NCI-H2196 (cell line): Measurements from ENCODE around the gene EPB41.

Experiments
- DNase-seq: peaks from one replicate; lab custom pipeline; 2025; ENCODE audit not compliant: unreplicated experiment; lab: John Stamatoyannopoulos, UW

The EPB41 gene

DNA sequence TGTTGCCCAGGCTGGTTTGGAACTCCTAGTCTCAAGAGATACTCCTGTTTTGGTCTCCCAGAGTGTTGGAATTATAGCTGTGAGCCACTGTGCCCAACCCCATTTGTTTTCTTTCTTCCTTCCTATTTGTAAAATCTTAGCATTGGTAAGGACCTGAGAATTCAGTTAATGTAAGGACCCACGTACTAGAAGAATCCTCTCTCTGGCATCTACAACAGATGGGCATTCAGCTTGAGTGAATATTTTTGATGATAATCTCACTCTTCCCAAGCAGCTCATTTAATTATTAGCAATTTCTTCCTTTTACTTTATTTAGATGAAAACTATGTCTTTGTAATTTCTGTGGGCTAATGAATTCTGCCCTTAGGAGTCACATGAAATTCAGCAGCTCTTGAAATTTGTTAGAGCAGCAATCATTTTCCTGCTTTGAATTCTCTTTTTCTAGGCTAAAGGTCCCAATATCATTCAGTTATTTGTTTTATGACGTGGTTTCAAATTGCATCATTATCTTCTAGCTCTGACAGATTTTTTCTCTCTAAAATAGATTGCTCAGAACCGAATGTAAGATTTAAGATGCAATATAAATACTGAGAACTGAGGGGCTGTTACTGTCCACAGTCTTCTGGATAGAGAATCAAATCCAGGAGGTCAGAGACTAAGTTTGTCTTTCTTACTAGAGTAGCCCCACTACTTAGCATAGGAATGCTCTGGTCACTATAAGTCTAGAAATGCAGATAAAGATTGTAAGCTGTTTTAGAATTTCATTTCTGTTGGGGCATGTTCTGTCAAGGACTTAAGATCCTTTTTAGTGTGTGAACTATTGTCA lies 59.4 kb downstream of the EPB41 start:
- no peak for DNase-seq

DNA sequence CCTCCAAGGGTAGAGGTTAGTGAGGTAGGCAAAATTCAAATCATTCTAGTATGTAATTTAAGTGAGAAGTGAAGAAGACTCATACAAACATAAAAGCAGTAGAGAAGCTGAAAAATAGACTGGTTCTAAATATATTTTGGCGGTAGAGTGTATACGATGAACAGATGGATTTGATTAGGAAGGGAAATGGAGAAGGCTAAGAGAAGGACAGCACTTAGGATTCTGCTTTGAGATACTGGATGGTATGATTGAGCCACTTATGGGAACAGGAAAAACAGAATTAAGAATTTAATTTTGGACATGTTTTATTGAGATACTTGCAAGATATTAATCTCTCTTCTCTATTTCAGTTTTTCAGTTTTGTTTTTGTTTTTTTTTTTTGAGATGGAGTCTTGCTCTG lies 60.1 kb downstream of the EPB41 start:
- DNase-seq = no peak

DNA sequence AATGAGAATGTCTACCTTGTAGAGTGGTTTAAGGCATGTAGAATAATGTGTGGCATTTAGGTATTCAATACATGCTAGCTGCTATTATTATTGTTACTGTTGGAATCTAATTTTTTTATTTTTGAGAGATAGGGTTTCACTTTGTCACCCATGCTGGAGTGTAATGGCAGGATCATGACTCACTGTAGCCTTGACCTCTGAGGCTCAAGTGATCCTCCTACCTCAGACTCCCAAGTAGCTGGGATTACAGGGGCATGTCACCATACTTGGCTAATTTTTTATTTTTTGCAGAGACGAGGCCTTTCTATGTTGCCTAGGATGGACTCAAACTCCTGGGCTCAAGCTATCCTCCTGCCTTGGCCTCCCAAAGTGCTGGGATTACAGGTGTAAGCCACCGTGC lies 61.9 kb downstream of the EPB41 start:
- DNase-seq = no peak

DNA sequence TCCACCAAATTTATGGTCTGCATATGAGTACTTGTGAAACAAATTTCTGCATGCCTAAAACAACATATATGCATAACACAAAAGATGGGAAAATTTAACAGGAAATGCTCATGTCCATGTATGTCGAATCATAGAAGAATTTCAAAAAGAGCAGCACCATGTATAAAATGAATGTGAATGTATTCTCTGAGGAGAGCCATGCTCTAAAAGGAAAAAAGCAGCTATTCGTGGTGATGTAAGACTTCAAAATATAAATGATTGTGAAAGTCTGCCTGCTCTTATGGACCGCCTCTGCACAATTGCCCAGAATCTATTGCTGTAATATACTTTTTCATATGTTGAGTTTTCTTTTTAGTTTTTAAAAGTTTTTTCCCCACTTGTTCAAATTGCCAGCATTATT lies 66.8 kb downstream of the EPB41 start:
- DNase-seq = no peak

DNA sequence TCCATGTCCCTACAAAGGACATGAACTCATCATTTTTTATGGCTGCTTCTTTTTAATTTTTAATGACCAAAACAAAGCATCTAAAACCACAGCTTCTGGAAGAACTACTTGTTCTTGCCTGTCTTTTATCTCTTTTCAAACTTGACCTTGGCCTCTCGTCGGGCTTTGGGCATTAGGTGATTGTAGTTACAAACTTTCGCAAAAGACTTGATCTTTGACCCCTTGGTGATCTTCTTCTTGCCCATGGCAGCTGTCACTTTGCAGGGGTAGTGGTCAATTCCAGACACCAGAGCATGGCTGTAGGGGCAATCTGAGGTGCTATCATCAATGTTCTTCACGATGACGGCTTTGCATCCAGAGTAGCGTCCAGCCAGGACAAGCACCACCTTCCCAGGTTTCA lies 67.8 kb downstream of the EPB41 start:
- no peak for DNase-seq

DNA sequence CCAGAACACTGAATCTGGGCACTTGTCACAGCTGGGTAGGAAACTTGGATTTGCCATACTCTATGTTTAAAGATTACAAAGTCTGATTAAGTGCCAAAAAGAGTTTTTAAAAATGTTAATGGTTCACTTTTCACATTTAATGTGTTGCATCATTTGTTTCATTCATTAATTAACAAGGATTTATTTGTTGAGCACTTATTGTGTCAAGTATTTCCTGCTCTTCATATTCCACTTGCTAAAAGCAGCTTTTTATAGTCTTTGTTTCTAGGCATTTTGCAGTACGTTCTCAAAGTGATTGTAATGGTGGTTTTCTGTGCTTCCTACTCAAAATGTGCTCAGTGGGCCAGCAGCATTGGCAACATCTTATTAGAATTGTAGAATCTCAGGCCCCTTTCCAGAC lies 68.7 kb downstream of the EPB41 start:
- no peak for DNase-seq

DNA sequence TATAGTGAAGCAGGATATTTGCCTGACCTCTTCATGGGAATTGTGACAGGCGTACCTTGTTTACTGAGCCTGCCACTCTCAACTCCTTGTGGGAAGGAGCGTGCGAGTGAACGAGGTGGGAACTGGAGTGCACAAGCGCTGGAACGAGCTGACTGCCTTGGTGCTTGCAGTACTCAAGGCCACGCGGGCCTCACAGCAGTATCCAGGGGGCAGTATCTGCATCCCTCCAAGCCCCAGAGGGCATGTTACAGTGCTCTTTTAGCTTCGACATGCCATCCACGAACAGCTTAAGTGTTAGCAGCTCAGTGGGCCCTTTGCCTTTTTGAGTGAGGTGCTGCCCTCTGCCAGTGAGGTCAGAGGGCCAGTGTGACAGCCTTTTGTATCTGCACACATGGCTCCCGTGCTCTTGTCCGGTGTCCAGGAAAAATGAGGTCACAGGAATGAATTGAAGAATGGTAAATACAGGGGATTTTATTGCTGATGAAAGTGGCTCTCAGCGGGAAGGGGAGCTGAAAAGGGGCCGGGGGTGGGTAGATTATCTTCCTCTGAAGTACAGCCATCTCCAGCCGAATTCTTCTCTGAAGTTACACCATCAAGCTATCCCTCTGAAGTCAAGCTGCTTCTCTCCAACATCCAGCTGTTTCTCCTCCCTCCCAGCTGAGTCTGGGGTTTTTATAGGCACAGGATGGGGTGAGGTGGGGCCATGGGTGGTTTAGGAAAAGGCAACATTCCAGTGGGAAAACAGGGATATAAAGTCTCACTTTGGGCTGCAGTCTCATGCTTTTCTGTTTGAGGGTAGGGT lies 69.3 kb downstream of the EPB41 start:
- no peak for DNase-seq

DNA sequence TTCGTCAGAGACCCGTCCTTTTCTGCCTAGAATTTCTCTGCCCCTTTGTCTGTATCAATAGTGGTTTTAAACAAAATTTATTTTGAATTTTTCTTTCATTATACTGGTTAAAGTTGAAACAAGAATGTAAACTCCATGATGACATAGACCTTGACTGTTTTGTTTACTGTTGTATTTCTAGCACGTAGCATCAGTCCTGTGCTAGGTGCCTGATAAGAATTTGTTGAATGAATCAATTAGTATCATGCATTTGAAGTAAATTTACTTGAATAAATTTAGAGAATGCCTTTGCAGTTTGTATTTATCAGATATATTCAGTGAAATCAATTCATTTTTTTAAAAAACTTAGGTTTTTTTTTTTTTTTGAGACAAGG lies 69.9 kb downstream of the EPB41 start:
- no peak for DNase-seq

DNA sequence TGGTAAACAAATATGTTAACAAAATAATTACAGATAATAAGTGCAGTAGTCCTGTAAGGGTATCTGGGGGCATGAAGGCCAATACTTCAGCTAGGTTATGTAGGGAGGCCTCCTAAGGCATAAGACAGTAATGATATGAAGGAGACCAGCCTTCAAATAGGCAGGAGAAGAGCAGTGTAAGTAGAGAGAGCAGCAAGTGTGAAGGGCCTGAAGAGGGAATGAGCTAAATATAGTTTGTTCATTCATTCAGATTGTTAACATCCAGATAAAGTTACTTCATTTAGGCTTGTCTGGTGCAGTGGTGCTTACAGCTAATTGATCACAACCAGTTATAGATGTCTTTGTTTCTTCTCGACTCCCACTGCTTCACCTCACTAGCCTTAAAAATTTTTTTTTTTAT lies 71.1 kb downstream of the EPB41 start:
- no peak for DNase-seq

DNA sequence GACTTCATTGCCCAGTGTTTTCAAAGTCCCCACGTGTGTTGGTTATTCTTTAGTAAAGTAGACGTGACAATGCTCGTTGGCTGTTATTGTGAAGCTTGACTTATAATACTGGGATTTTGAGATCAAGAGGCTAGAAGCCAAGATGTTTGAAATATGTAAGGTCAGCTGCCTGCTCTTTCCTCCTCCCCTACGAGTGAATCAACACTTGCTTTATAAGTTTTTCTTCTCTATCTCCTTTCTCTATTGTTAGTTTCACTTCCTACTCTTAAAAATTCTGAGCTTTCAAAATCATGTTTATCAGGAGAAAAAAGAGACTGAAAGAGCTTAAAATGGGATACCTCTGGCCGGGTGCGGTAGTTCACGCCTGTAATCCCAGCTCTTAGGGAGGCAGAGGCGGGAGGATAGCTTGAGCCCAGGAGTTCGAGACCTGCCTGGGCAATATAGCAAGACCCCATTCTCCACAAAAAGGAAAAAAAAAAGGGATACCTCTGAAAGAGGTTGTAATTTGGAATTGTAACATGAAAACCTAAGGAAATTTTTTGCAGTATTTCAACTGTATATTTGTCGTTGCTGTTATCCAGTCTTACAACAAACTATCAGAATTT lies 72.0 kb downstream of the EPB41 start:
- DNase-seq = no peak

DNA sequence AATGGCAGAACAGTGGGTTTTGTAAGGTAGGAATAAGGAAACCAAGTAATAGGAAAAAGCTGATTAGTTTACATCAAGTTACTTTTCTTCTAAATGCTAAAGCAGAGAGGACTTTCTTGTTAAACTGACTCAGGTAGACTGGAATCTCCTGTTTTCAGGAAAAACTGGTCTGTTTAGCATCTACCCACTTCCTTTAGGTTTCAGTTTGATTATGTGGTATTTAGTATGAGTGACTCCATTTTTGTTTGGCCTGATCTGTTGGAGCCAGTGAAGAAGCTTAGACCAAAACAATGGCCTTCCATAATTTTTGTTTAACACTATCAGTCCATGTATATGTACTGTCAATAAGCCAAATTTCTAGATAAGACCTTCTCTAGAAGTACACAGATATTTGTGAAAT lies 88.4 kb downstream of the EPB41 start:
- DNase-seq = no peak

DNA sequence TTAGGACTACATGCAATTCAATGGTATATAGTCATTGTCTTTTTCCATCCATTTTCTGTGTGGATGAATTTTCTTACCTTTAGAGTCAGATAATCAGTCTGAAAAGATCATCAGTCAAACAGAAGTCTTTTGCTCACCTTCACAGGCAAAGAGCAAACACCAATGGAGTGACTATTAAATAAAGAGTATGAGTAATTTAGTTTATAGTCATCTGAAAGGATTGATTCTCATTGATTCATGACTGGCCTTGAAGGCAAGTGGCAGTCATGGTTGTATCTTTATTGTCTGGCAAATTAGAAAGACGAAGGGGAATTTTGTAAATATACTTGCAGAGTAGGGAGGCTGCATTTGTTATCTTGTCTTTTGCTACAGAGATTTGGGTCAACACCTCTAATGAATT lies 89.9 kb downstream of the EPB41 start:
- no peak for DNase-seq

DNA sequence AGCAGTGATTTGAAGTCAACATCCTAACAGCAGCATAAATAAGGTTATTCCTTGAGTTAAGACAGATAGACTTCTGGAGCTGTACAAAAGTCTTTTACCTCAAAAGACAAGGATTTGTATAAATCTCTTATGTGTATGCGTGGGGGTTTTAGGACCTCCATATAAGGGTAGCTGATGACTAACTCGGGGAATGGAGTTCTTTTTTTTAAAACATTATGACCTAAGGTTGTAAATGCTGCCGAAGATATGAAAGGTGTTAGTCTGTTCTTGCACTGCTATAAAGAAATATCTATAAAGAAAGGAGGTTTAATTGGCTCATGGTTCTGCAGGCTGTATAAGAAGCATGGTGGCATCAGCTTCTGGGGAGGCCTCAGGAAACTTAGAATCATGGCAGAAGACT lies 90.4 kb downstream of the EPB41 start:
- no peak for DNase-seq

DNA sequence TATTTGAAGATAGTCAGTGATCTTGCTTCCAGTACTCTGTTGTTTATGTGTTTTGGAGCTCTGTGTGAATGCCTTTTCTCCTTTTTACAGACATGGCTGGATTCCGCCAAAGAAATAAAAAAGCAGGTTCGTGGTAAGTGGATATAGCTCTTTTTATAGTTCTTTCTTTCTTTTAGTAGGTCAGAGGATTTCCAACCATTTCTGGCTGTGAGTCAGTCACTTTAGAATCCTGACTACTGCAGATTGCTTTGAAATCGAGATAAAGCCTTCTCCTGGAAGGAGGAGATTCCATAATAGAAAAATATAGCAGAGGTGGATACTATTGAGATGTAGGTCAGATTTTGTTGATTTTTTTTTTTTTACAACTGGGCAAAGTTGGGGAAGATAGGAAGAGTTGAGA lies 97.4 kb downstream of the EPB41 start:
- DNase-seq = no peak

DNA sequence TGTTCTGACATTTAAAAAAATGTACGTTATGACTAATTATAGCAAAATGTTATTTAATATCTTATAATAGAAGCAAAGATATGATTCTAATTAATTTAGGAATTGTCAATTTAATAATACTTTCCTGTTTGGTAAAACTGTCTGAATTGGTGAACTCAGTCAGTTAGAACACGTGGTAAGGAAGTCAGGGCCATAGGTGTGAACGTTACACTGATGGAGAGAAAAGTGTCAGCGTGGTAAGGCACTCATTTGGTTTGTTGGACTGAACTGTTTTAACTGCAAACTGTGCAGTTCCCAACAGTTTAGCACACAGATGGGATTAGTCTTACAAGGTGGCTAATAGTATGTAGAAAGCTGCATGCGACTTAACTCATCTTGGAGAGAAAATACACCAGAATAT lies 102.9 kb downstream of the EPB41 start:
- no peak for DNase-seq

DNA sequence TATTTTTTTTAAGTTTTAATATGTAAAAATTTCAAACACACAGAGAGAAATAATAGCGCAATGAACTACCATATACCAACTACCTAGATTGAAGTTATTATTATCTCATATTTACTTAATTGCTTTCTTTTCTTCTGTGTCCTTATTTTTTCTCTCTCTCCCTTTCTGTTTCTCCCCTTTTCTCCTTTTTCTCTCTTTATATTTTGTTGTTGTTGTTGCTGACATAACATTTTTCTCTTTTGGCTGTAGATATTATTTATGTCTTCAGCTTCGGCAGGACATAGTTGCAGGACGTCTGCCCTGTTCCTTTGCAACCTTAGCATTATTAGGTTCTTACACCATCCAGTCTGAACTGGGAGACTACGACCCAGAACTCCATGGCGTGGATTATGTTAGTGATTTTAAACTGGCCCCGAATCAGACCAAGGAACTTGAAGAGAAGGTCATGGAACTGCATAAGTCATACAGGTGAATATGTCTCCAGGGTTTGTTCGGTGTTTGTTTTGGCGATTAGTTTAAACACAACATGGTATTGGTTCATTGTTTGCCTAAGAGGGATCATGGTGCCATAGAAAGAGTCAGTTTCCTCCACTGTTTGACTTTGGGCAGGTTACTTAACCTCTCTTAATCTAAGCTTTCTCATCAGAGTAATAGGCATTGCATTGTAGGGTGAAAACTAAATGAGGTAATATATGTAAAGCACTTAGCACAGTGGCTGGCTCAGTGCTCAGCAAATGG lies 103.8 kb downstream of the EPB41 start:
- DNase-seq = no peak

DNA sequence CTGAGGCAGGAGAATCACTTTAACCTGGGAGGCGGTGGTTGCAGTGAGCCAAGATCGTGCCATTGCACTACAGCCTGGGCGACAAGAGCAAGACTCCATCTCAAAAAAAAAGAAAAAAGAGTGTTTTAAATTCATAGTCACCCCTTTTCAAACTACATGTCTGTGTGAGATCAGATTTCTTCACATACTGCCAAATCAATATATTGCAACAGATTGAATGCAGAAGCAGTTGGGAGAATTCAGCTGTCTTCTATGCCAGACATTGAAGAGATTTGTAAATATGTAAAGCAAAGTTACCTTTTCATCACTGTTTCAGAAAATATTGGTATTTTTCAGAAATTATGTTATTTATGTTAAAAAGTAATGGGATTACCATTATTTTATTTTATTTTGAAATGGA lies 108.3 kb downstream of the EPB41 start:
- DNase-seq = no peak

DNA sequence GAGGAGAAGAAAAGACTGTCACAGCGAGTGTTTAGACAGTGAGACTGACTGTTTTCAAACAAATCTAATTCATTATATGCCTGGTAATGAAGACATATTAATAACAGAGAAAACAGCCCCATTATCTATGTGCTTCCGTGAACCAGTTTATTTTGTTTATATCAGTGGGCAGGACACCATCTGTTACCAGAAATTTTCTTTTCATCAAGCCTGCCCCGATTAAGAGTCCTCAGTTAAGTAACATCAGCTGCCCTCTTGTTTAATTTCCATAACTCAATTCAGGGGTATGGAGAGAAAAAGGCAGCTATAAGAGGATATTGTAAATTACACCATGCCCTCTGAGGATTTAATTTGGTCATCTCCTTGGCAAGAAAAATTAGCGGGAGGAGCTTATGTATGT lies 115.3 kb downstream of the EPB41 start:
- DNase-seq = no peak

DNA sequence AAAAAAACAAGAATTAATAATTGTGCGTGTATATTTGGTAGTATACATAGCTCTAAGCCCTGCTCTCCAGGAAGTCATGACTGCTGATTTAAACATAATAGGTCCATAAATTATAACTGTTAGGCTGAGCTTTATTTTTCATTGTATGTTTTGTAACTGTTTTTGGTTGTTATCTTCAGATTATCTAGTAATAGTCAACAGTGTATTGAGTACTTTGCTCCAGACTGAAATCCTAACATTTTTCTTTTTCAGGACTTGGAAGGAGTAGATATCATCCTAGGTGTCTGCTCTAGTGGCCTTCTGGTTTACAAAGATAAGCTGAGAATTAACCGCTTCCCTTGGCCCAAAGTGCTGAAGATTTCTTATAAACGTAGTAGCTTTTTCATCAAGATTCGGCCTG lies 118.5 kb downstream of the EPB41 start:
- no peak for DNase-seq

DNA sequence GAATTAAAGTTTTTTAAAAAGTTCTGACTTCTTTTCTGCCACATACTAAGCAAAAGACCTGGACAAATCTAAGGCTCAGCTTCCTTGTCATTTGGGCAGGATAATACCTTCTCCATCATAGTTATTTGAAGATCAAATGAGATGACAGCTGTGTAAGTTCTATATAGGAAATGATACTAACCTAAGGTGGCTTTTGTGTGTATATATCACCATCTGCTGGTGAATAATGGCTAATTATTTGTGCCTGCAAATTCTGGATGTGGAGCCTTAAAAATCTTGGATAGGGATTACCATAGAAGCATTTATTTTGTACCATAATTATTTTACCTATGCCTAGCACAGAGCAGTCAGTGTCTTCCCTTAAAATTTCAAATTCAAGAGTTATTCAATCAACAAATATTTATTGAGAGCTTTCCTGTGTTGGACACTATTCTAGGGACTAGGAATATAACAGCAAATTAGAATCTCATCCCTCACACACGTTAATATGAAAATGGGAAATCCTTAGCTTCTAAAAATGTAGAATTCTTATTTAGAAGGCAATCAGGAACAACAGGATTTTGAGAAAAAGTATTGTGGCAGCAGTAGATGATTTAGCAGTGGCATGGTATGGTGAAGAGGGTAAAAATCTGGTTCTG lies 119.6 kb downstream of the EPB41 start:
- DNase-seq = peak; percentile 53
